ENCODE results near the gene ELMO1. TPM values are rescaled to one million over a fixed set of nuclear protein-coding genes. Genes with fewer than 3 reads are reported as not detected.

ELMO1 gene
- total RNA-seq, 2 experiments from 2014 or later: 101 TPM

GRCh38 chr7:37256631-37257030 is 192.0 kb downstream of the ELMO1 start:
- H3K36me3 Mint-ChIP-seq: peaks cover 37% of the 10 kb centered on the region
- peaks cover 13% of the 10 kb centered on the region for H3K4me1 Mint-ChIP-seq
- no peak overlapping the region for H3K4me3 Mint-ChIP-seq
- ATAC-seq (no peak), DNase-seq (no peak)
- CTCF ChIA-PET: no interaction called here
- H3K9me3 Mint-ChIP-seq (ENCODE audit: low read depth): no peaks in the 10 kb centered on the region
- no peak overlapping the region for H3K27ac Mint-ChIP-seq
- no peaks in the 10 kb centered on the region for H3K27me3 Mint-ChIP-seq

GRCh38 chr7:37255327-37255944 is 193.2 kb downstream of the ELMO1 start:
- DNase-seq (no peak), ATAC-seq (peak; percentile 16)
- no peaks in the 10 kb centered on the region for H3K9me3 Mint-ChIP-seq (ENCODE audit: low read depth)
- no peak overlapping the region for H3K4me3 Mint-ChIP-seq
- H3K27ac Mint-ChIP-seq: peak overlapping the region; percentile 35
- H3K36me3 Mint-ChIP-seq: peaks cover 37% of the 10 kb centered on the region
- H3K27me3 Mint-ChIP-seq: no peaks in the 10 kb centered on the region
- CTCF ChIA-PET: interaction anchor here (1.2 to 1.3 kb wide), 2 partner anchors 10 to 98 kb away, joined by 3 read pairs; no protein-coding TSS in a partner anchor
- peaks cover 13% of the 10 kb centered on the region for H3K4me1 Mint-ChIP-seq

GRCh38 chr7:37251222-37251621 is 197.4 kb downstream of the ELMO1 start:
- Mint-ChIP-seq H3K27me3 (no peaks in the 10 kb centered on the region), H3K4me3 (no peak overlapping the region), H3K4me1 (peaks cover 10% of the 10 kb centered on the region), H3K9me3 (ENCODE audit: low read depth) (no peaks in the 10 kb centered on the region), H3K36me3 (peaks cover 33% of the 10 kb centered on the region), H3K27ac (no peak overlapping the region)
- no peak for ATAC-seq
- CTCF ChIA-PET: no interaction called here
- no peak for DNase-seq

- Mint-ChIP-seq H3K27ac (no peak overlapping the region), H3K4me3 (no peak overlapping the region), H3K4me1 (peaks cover under 1% of the 10 kb centered on the region), H3K36me3 (peaks cover 22% of the 10 kb centered on the region), H3K27me3 (no peaks in the 10 kb centered on the region), H3K9me3 (ENCODE audit: low read depth) (no peaks in the 10 kb centered on the region)
- CTCF ChIA-PET: interaction anchor here (1.2 to 1.3 kb wide), 2 partner anchors 15 to 36 kb away, joined by 3 to 5 read pairs; no protein-coding TSS in a partner anchor
- ATAC-seq (no peak), DNase-seq (no peak)
These were observed 199.4 kb downstream of the ELMO1 start for GRCh38 chr7:37249240-37249639.

- no peak overlapping the region for H3K4me3 Mint-ChIP-seq
- H3K27me3 Mint-ChIP-seq: no peaks in the 10 kb centered on the region
- H3K27ac Mint-ChIP-seq: no peak overlapping the region
- H3K9me3 Mint-ChIP-seq (ENCODE audit: low read depth): no peaks in the 10 kb centered on the region
- H3K36me3 Mint-ChIP-seq: peaks cover 19% of the 10 kb centered on the region
- DNase-seq (no peak), ATAC-seq (no peak)
- H3K4me1 Mint-ChIP-seq: peaks cover 1% of the 10 kb centered on the region
- CTCF ChIA-PET: interaction anchor here (0.6 to 1.6 kb wide), 2 partner anchors 36 to 1714 kb away, joined by 3 to 6 read pairs; no protein-coding TSS in a partner anchor
These were observed 200.2 kb downstream of the ELMO1 start for GRCh38 chr7:37248396-37248861.

- ATAC-seq (no peak), DNase-seq (no peak)
- Mint-ChIP-seq H3K4me1 (peaks cover 1% of the 10 kb centered on the region), H3K27me3 (no peaks in the 10 kb centered on the region), H3K4me3 (no peak overlapping the region), H3K27ac (no peak overlapping the region), H3K9me3 (ENCODE audit: low read depth) (no peaks in the 10 kb centered on the region), H3K36me3 (peaks cover 15% of the 10 kb centered on the region)
- CTCF ChIA-PET: interaction anchor here (0.9 to 1.6 kb wide), 2 partner anchors 37 to 105 kb away, joined by 3 to 6 read pairs; no protein-coding TSS in a partner anchor
These were observed 200.8 kb downstream of the ELMO1 start for GRCh38 chr7:37247861-37248260.

- H3K36me3 Mint-ChIP-seq: peaks cover 18% of the 10 kb centered on the region
- H3K4me3 Mint-ChIP-seq: no peak overlapping the region
- H3K27me3 Mint-ChIP-seq: no peaks in the 10 kb centered on the region
- H3K27ac Mint-ChIP-seq: no peak overlapping the region
- ATAC-seq: no peak
- peaks cover 1% of the 10 kb centered on the region for H3K4me1 Mint-ChIP-seq
- DNase-seq: no peak
- CTCF ChIA-PET: interaction anchor here (0.9 to 1.3 kb wide), 2 partner anchors 9 to 11 kb away, joined by 3 to 5 read pairs; no protein-coding TSS in a partner anchor
- H3K9me3 Mint-ChIP-seq (ENCODE audit: low read depth): no peaks in the 10 kb centered on the region
These were observed 203.1 kb downstream of the ELMO1 start for GRCh38 chr7:37245590-37245989.

- ATAC-seq (no peak), DNase-seq (no peak)
- Mint-ChIP-seq H3K27ac (no peak overlapping the region), H3K9me3 (ENCODE audit: low read depth) (no peaks in the 10 kb centered on the region), H3K4me3 (no peak overlapping the region), H3K27me3 (no peaks in the 10 kb centered on the region), H3K4me1 (no peaks in the 10 kb centered on the region), H3K36me3 (peaks cover 7% of the 10 kb centered on the region)
- CTCF ChIA-PET: interaction anchor here (1.2 to 4.3 kb wide), 3 partner anchors 9 to 116 kb away, joined by 3 to 20 read pairs (median 3); no protein-coding TSS in a partner anchor
These were observed 211.8 kb downstream of the ELMO1 start for GRCh38 chr7:37236906-37237305.

- no peak for DNase-seq
- H3K27ac Mint-ChIP-seq: no peak overlapping the region
- peaks cover 7% of the 10 kb centered on the region for H3K36me3 Mint-ChIP-seq
- CTCF ChIA-PET: interaction anchor here (0.7 to 4.3 kb wide), 7 partner anchors 10 to 271 kb away, joined by 3 to 20 read pairs (median 3); no protein-coding TSS in a partner anchor
- no peaks in the 10 kb centered on the region for H3K9me3 Mint-ChIP-seq (ENCODE audit: low read depth)
- no peak overlapping the region for H3K4me3 Mint-ChIP-seq
- no peaks in the 10 kb centered on the region for H3K27me3 Mint-ChIP-seq
- H3K4me1 Mint-ChIP-seq: no peaks in the 10 kb centered on the region
- no peak for ATAC-seq
These were observed 212.9 kb downstream of the ELMO1 start for GRCh38 chr7:37235813-37236212.

GRCh38 chr7:37234928-37235327 is 213.7 kb downstream of the ELMO1 start:
- no peaks in the 10 kb centered on the region for H3K27me3 Mint-ChIP-seq
- ATAC-seq (no peak), DNase-seq (no peak)
- H3K36me3 Mint-ChIP-seq: peaks cover 10% of the 10 kb centered on the region
- CTCF ChIA-PET: interaction anchor here (1.1 to 4.3 kb wide), 11 partner anchors 9 to 794 kb away, joined by 3 to 20 read pairs (median 4); no protein-coding TSS in a partner anchor
- H3K4me3 Mint-ChIP-seq: no peak overlapping the region
- H3K27ac Mint-ChIP-seq: peak overlapping the region; percentile 2
- no peaks in the 10 kb centered on the region for H3K9me3 Mint-ChIP-seq (ENCODE audit: low read depth)
- peaks cover 3% of the 10 kb centered on the region for H3K4me1 Mint-ChIP-seq

- ATAC-seq (no peak), DNase-seq (no peak)
- Mint-ChIP-seq H3K4me1 (peaks cover 6% of the 10 kb centered on the region), H3K27ac (no peak overlapping the region), H3K4me3 (no peak overlapping the region), H3K27me3 (no peaks in the 10 kb centered on the region), H3K36me3 (peaks cover 8% of the 10 kb centered on the region), H3K9me3 (ENCODE audit: low read depth) (no peaks in the 10 kb centered on the region)
- CTCF ChIA-PET: interaction anchor here (1.1 to 4.3 kb wide), 11 partner anchors 8 to 793 kb away, joined by 3 to 20 read pairs (median 4); no protein-coding TSS in a partner anchor
These were observed 214.3 kb downstream of the ELMO1 start for GRCh38 chr7:37234334-37234733.

GRCh38 chr7:37231613-37232012 is 217.1 kb downstream of the ELMO1 start:
- Mint-ChIP-seq H3K4me1 (peaks cover 8% of the 10 kb centered on the region), H3K27ac (no peak overlapping the region), H3K9me3 (ENCODE audit: low read depth) (no peaks in the 10 kb centered on the region), H3K27me3 (no peaks in the 10 kb centered on the region), H3K4me3 (no peak overlapping the region), H3K36me3 (peaks cover 10% of the 10 kb centered on the region)
- CTCF ChIA-PET: no interaction called here
- ATAC-seq (no peak), DNase-seq (no peak)

- Mint-ChIP-seq H3K4me3 (no peak overlapping the region), H3K36me3 (peaks cover 9% of the 10 kb centered on the region), H3K27me3 (no peaks in the 10 kb centered on the region), H3K9me3 (ENCODE audit: low read depth) (no peaks in the 10 kb centered on the region), H3K27ac (no peak overlapping the region), H3K4me1 (peaks cover 8% of the 10 kb centered on the region)
- DNase-seq (no peak), ATAC-seq (no peak)
- CTCF ChIA-PET: no interaction called here
These were observed 218.4 kb downstream of the ELMO1 start for GRCh38 chr7:37230221-37230620.

- no peak for DNase-seq
- H3K4me3 Mint-ChIP-seq: no peak overlapping the region
- ATAC-seq: no peak
- no peaks in the 10 kb centered on the region for H3K27me3 Mint-ChIP-seq
- CTCF ChIA-PET: no interaction called here
- H3K9me3 Mint-ChIP-seq (ENCODE audit: low read depth): no peaks in the 10 kb centered on the region
- H3K4me1 Mint-ChIP-seq: peaks cover 8% of the 10 kb centered on the region
- H3K36me3 Mint-ChIP-seq: peaks cover 9% of the 10 kb centered on the region
- no peak overlapping the region for H3K27ac Mint-ChIP-seq
These were observed 219.3 kb downstream of the ELMO1 start for GRCh38 chr7:37229381-37229780.

Measured in activated CD8-positive, alpha-beta memory T cell treated with anti-CD3 and anti-CD28 coated beads, Interleukin-2, amount 10 ng/mL, durations not matched to agents 7 days and 5 days (primary cell).